Endothelial cell of umbilical vein (primary cell): ENCODE measurements around the gene INPP4B. TPM values are rescaled to one million over a fixed set of nuclear protein-coding genes. Genes with fewer than 3 reads are reported as not detected.

Experiments used
- BruUV-seq: library from RNA; stranded (reverse); fragments of 400-500 nt; replicated peaks from 2 replicates; lab custom pipeline; 2021; lab: Mats Ljungman, UMichigan
- CTCF ChIA-PET: fragments of 300-600, 350-600 bp; sonication (Branson Sonifier 250); formaldehyde crosslinking; loops from one replicate; lab custom pipeline; 2021; ENCODE audit warnings: antibody characterized with exemption, inconsistent platforms; lab: Charles Lee
- POLR2A ChIA-PET: fragments of 300-600, 350-600 bp; sonication (Branson Sonifier 250); formaldehyde crosslinking; loops from one replicate; lab custom pipeline; 2021; ENCODE audit warnings: antibody characterized with exemption, inconsistent platforms; lab: Charles Lee
- DNase-seq: peaks from one replicate; pipeline ENCODE4 v3.0.0-alpha.2; 2011; ENCODE audit warnings: low read depth, low spot score
- FAIRE-seq: peaks from 2 replicates; lab custom pipeline; 2011; peaks lifted over from hg19 to GRCh38; lab: Jason Lieb, UNC
- H2AFZ ChIP-seq: 2 replicates; pipeline ENCODE4 v1.6.0; 2012; ENCODE audit warnings: low read depth, low read length, control low read depth, inconsistent platforms
- H3K27ac ChIP-seq: 2 replicates; pipeline ENCODE4 v1.5.1; 2011; ENCODE audit warnings: low read depth, mild to moderate bottlenecking, control low read depth, low read length, moderate library complexity; ENCODE audit not compliant: insufficient read depth
- H3K27me3 ChIP-seq, 2 experiments: 2 replicates each; pipeline versions ENCODE4 v1.6.0 to v1.6.1; 2011; ENCODE audit warnings: low read length in 2 of 2, mixed read lengths in 1 of 2; ENCODE audit not compliant: control insufficient read depth in 2 of 2, insufficient read depth in 2 of 2
- H3K36me3 ChIP-seq, 2 experiments: 2 replicates in 1 of 2; 3 replicates in 1 of 2; pipeline ENCODE4 v1.5.1; 2011; ENCODE audit warnings: low read length in 2 of 2, mild to moderate bottlenecking in 1 of 2, moderate library complexity in 1 of 2; ENCODE audit not compliant: control insufficient read depth in 2 of 2, insufficient read depth in 2 of 2; ENCODE audit errors: extremely low read depth in 1 of 2
- H3K4me1 ChIP-seq: 3 replicates; pipeline ENCODE4 v1.5.1; 2011; ENCODE audit warnings: mild to moderate bottlenecking, low read length; ENCODE audit not compliant: control insufficient read depth, insufficient read depth; ENCODE audit errors: extremely low read depth
- H3K4me2 ChIP-seq: 2 replicates; pipeline ENCODE4 v1.6.1; 2011; ENCODE audit warnings: low read length, control low read depth, mixed read lengths; ENCODE audit not compliant: insufficient read depth
- H3K4me3 ChIP-seq, 3 experiments: fragments of 200-600 bp in 1 of 3; sonication (generic), shearing (Covaris generic) in 1 of 3; replicated peaks in 1 of 3; 2 replicates each; pipeline ENCODE4 v1.5.1; 2011 to 2016; ENCODE audit warnings: control low read depth in 3 of 3, low read length in 3 of 3, mild to moderate bottlenecking in 2 of 3, inconsistent platforms in 1 of 3, low read depth in 1 of 3, moderate library complexity in 1 of 3; ENCODE audit not compliant: insufficient read depth in 1 of 3
- H3K79me2 ChIP-seq: 2 replicates; pipeline ENCODE4 v1.6.0; 2012; ENCODE audit warnings: low read length, inconsistent platforms; ENCODE audit not compliant: control insufficient read depth, insufficient read depth
- H3K9ac ChIP-seq: replicated peaks from 2 replicates; pipeline ENCODE3; 2011; ENCODE audit warnings: low read length, control low read depth; ENCODE audit not compliant: insufficient read depth; ENCODE audit errors: extremely low read depth
- H3K9me1 ChIP-seq: replicated peaks from 3 replicates; pipeline ENCODE4 v1.6.0; 2011; ENCODE audit warnings: mild to moderate bottlenecking, low read length; ENCODE audit not compliant: control insufficient read depth, insufficient read depth; ENCODE audit errors: extremely low read depth
- H3K9me3 ChIP-seq: replicated peaks from 2 replicates; pipeline ENCODE4 v1.5.1; 2012; ENCODE audit warnings: low read length, inconsistent platforms; ENCODE audit not compliant: control insufficient read depth, insufficient read depth
- H4K20me1 ChIP-seq: replicated peaks from 2 replicates; pipeline ENCODE3; 2011; ENCODE audit warnings: mild to moderate bottlenecking, low read length; ENCODE audit not compliant: control insufficient read depth, insufficient read depth; ENCODE audit errors: extremely low read depth
- EZH2 ChIP-seq: IDR thresholded peaks from 2 replicates; pipeline ENCODE4 v1.6.1; 2012; ENCODE audit warnings: borderline replicate concordance, low read depth, mild to moderate bottlenecking, moderate library complexity, low read length, inconsistent platforms; ENCODE audit not compliant: severe bottlenecking
- FOS ChIP-seq: IDR thresholded peaks from 2 replicates; pipeline ENCODE4 v1.6.1; 2011; ENCODE audit warnings: mild to moderate bottlenecking, low read length, moderate library complexity, borderline replicate concordance; ENCODE audit not compliant: insufficient read depth
- GATA2 ChIP-seq: IDR thresholded peaks from 2 replicates; pipeline ENCODE4 v1.7.0; 2011; ENCODE audit warnings: low read depth, mild to moderate bottlenecking, moderate library complexity, mixed read lengths, low read length; ENCODE audit not compliant: insufficient read length, insufficient read depth
- JUN ChIP-seq: IDR thresholded peaks from 2 replicates; pipeline ENCODE4 v1.6.1; 2011; ENCODE audit warnings: borderline replicate concordance, low read depth; ENCODE audit not compliant: insufficient read length, insufficient read depth
- MYC ChIP-seq: IDR thresholded peaks from one replicate; pipeline ENCODE4 v1.6.1; 2011; ENCODE audit warnings: mild to moderate bottlenecking, low read depth, low read length
- POLR2A ChIP-seq: IDR thresholded peaks from 2 replicates; pipeline ENCODE4 v1.6.1; 2012; ENCODE audit warnings: low read depth, mild to moderate bottlenecking, control low read depth, low read length
- POLR2AphosphoS5 ChIP-seq: IDR thresholded peaks from 2 replicates; pipeline ENCODE4 v1.6.1; 2012; ENCODE audit warnings: low read depth, mild to moderate bottlenecking, control low read depth, low read length, moderate library complexity; ENCODE audit not compliant: insufficient read depth
- dilution Hi-C: fragments of 300-500 bp; cut with MboI; formaldehyde crosslinking; loops from one replicate; pipeline ENCODE4 v1.15.0; 2019; ENCODE audit warnings: low sequenced_read_pairs; ENCODE audit not compliant: extremely low pct_ligation_motif_present
- intact Hi-C: fragments of 100-400 bp; cut with micrococcal nuclease; formaldehyde crosslinking; loops from one replicate; pipeline ENCODE4 v1.10.0; 2022
- polyA plus RNA-seq, 4 experiments: library from polyadenylated mRNA; depleted of rRNA in 3 of 4; stranded (reverse) in 3 of 4; unstranded in 1 of 4; fragments of >200 nt; gene quantifications; 2 replicates each; pipeline versions ENCODE4 v1.2.1 to v1.2.3, GENCODE V29; 2011 to 2012; ENCODE audit warnings: missing spikeins in 1 of 4
- total RNA-seq: library from RNA; stranded (reverse); gene quantifications from 2 replicates; pipeline ENCODE4 v1.2.3, GENCODE V29; 2021
- TF ChIP-seq, protein P1 (sequence below): IDR thresholded peaks from 2 replicates; pipeline ENCODE4 v1.6.1; 2011; ENCODE audit not compliant: insufficient read depth, insufficient read length
- TF ChIP-seq, protein P2 (sequence below), 2 donors: IDR thresholded peaks; 1 replicate in 1 of 2; 2 replicates in 1 of 2; pipeline ENCODE4 v1.5.1; 2011; ENCODE audit warnings: low read length in 2 of 2, mild to moderate bottlenecking in 2 of 2, moderate library complexity in 2 of 2, control low read depth in 1 of 2, inconsistent platforms in 1 of 2, low read depth in 1 of 2; ENCODE audit not compliant: insufficient read depth in 1 of 2; ENCODE audit errors: extremely low read depth in 1 of 2

INPP4B gene
- total and polyA plus RNA-seq, 2 donors (not counting 3 experiments of a cell fraction or from before 2014, with no cell fraction given) = 0.41 to 3.1 TPM

DNA sequence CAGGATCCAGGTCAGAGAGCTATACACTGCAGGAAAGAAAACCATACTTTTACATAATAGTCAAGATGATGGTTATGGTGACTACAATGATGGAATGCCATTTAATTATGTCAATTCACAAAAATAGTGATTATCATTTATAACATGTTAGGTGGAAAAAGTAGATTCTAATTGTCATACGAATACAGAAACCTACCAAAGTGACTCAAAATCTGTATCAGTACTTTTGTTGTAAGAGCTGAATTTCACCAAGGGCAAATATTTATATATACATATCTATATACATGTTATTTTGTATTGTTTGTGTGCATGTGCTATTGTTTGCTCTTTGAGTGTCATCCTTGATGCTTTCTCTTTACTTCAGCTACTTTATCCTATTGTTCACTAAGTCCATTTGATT lies 485.4 kb downstream of the INPP4B start:
- Histone ChIP-seq H3K4me1 (no peaks in the 10 kb centered on the region), H4K20me1 (no peaks in the 10 kb centered on the region), H3K9me1 (no peaks in the 10 kb centered on the region), H3K9me3 (no peaks in the 10 kb centered on the region), H3K36me3 (no peaks in the 10 kb centered on the region), H3K4me2 (no peak overlapping the region), H3K4me3 (no peak overlapping the region), H2AFZ (no peak overlapping the region), H3K27ac (no peak overlapping the region), H3K79me2 (no peaks in the 10 kb centered on the region), H3K9ac (no peak overlapping the region), H3K27me3 (no peaks in the 10 kb centered on the region)
- ChIA-PET POLR2A (no interaction called here), CTCF (no interaction called here)
- DNase-seq (no peak), FAIRE-seq (no peak)
- intact Hi-C loops (no loop called here), dilution Hi-C loops (no loop called here)
- TF ChIP-seq EZH2 = no peak
- no TSS peak for BruUV-seq

- Histone ChIP-seq H3K27me3 (no peaks in the 10 kb centered on the region), H3K4me1 (no peaks in the 10 kb centered on the region), H3K27ac (no peak overlapping the region), H3K9ac (no peak overlapping the region), H3K4me3 (no peak overlapping the region), H3K79me2 (no peaks in the 10 kb centered on the region), H3K4me2 (no peak overlapping the region), H4K20me1 (no peaks in the 10 kb centered on the region), H3K9me3 (no peaks in the 10 kb centered on the region), H3K36me3 (no peaks in the 10 kb centered on the region), H3K9me1 (no peaks in the 10 kb centered on the region), H2AFZ (no peak overlapping the region)
- ChIA-PET CTCF (interaction anchor here (0.7 kb wide), 2 partner anchors 180 to 489 kb away, joined by 3 read pairs; no protein-coding TSS in a partner anchor), POLR2A (no interaction called here)
- dilution Hi-C loops (no loop called here), intact Hi-C loops (no loop called here)
- no TSS peak for BruUV-seq
- no peak for FAIRE-seq
- DNase-seq = no peak
- TF ChIP-seq MYC = no peak
- TF ChIP-seq EZH2 = no peak
- no peak for TF ChIP-seq FOS
- TF ChIP-seq, protein P1, sequence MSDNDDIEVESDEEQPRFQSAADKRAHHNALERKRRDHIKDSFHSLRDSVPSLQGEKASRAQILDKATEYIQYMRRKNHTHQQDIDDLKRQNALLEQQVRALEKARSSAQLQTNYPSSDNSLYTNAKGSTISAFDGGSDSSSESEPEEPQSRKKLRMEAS = no peak
- TF ChIP-seq GATA2 = no peak
- TF ChIP-seq, protein P2, sequence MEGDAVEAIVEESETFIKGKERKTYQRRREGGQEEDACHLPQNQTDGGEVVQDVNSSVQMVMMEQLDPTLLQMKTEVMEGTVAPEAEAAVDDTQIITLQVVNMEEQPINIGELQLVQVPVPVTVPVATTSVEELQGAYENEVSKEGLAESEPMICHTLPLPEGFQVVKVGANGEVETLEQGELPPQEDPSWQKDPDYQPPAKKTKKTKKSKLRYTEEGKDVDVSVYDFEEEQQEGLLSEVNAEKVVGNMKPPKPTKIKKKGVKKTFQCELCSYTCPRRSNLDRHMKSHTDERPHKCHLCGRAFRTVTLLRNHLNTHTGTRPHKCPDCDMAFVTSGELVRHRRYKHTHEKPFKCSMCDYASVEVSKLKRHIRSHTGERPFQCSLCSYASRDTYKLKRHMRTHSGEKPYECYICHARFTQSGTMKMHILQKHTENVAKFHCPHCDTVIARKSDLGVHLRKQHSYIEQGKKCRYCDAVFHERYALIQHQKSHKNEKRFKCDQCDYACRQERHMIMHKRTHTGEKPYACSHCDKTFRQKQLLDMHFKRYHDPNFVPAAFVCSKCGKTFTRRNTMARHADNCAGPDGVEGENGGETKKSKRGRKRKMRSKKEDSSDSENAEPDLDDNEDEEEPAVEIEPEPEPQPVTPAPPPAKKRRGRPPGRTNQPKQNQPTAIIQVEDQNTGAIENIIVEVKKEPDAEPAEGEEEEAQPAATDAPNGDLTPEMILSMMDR (IDR thresholded peaks at IDR 0.05; ENCODE audit: extremely low read depth in 1 of 2, insufficient read depth in 1 of 2, low read depth in 1 of 2, low read length in 2 of 2) = no peak
- no peak for TF ChIP-seq POLR2AphosphoS5
- no peak for TF ChIP-seq POLR2A
- TF ChIP-seq JUN = no peak
These were observed 487.4 kb downstream of the INPP4B start for GRCh38 chr4:142358656-142359055.
